Activated CD8-positive, alpha-beta memory T cell treated with anti-CD3 and anti-CD28 coated beads, Interleukin-2, amount 50 U/mL, for 24 hours (primary cell): Measurements from ENCODE around the gene ST8SIA3.
"Not testable (repeated sequence)": the region's sequence is repeated elsewhere in the genome, so short reads cannot be mapped to it uniquely, and the experiment has no call there.

ENCODE experiments used
- DNase-seq: peaks from one replicate; pipeline ENCODE4 v3.0.0-alpha.2; 2020; ENCODE audit errors: extremely low read depth

The ST8SIA3 gene

DNA sequence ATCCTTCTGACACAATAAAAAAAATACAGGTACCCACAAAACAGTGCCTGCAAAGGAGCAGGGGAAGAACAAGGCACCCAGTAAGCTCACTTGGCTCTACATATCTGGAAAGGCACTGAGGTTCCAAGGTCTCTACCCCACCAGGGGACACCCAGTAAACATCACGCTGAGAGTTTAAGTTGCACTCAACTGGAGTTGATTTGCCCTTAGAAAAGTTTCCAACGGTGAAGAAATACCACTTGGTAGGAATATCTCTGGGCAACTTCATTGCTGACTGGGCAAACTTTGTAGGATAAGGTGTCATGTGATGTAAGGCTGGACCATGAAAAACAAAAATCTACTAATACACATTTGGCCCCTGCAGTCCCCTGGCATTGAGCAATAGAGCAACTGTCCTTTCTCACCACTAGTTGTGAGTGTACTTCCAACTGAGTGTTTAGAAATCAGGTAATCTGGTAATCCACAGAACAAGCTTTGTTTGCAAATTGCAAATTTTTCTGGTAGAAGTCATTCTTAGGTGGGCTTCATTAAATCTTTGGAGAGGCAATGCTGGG is 14.2 kb downstream of the ST8SIA3 start:
- DNase-seq: no peak

DNA sequence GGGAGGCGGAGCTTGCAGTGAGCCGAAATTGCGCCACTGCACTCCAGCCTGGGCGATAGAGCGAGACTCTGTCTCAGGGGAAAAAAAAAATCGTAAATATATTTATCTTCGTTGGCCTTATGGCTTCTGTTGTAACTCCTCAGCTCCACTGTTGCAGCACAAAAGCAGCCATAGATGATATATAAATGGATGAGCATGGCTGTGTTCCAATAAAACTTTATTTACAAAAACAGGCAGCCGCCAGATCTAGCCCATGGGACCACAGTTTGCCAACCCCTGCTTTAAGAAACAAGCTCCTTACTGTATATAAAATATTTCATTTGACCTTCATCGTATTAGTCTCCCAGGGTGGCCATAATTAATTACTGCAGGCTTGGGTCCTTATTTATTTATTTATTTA is 20.1 kb downstream of the ST8SIA3 start:
- no peak for DNase-seq

DNA sequence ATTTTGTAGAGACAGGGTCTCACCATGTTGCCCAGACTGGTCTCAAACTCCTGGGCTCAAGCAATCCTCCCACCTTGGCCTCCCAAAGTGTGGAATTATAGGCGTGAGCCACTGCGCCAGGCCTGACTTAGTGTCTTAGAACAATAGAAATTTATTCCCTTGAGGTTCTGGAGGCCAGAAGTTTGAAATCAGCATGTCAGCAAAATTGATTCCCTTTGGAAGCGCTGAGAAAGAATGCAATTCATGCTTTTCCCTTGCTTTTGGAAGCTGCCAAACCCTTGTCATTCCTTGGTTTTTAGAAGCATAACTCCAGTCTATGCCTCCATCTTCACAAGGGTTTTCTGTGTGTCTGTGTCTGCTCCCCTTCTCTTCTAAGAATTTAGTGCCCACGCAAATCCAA is 20.7 kb downstream of the ST8SIA3 start:
- no peak for DNase-seq

DNA sequence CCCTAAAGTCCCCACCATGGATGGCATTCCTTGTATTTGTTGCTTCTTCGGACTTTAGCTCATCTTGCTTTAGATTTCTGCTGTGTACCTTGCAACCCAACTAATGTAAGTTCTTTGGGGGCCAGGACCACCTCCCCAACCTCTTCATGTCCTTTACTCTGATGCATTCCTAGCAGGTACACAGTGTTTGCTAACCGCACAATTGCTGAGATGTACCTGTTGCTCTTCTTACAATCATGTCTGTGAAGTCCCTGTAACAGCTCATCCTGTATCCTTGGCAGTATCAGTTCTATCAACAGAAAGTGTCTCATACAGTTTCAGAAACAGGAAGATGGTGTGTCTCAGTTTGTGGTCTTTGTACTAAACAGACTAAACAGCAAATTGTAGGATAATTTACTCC is 24.1 kb downstream of the ST8SIA3 start:
- DNase-seq: no peak

DNA sequence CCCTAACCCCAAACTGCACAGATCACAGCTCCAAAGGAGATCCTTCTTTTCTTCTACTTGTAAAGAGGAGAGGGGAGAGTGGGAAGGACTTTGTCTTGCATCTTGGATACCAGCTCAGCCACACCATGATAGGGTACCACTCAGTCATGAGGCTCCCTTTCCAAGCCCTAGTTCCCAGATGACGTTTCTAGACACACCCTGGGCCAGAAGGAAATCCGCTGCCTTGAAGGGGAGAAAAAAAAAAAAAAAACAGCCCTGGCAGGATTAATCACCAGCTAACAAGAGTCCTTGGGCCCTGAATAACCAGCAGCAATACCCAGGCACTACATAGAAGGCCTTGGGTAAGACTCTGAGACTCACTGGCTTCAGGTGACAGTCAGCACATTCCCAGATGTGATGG is 36.9 kb downstream of the ST8SIA3 start:
- DNase-seq: no peak

DNA sequence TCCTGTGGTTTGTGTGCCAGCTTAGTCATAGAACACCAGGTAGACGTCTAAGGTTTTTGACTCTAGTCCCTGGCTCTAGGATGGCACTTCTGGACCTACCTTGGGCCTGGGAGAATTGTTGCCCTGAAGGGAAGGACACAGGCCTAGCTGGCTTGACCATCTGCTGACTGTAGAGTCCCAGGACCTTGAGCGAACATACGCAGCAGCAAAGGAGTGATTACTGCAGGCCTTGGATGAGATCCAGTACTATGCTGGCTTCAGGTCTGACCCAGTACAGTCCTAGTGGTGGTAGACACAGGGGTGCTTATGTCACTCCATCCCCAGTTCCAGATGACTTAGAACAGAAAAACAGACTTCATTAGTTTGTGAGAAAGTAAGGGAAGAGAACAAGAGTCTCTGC is 37.7 kb downstream of the ST8SIA3 start:
- no peak for DNase-seq

DNA sequence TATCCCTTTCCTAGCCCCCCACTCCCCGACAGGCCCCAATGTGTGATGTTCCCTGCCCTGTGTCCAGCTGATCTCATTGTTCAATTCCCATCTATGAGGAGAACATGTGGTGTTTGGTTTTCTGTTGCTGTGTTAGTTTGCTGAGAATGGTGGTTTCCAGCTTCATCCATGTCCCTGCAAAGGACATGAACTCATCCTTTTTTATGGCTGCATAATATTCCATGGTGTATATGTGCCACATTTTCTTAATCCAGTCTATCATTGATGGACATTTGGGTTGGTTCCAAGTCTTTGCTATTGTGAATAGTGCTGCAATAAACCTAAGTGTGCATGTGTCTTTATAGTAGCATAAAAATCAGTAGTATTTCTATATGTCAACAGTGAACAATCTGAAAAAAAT is 42.4 kb downstream of the ST8SIA3 start:
- DNase-seq: not testable (repeated sequence)

DNA sequence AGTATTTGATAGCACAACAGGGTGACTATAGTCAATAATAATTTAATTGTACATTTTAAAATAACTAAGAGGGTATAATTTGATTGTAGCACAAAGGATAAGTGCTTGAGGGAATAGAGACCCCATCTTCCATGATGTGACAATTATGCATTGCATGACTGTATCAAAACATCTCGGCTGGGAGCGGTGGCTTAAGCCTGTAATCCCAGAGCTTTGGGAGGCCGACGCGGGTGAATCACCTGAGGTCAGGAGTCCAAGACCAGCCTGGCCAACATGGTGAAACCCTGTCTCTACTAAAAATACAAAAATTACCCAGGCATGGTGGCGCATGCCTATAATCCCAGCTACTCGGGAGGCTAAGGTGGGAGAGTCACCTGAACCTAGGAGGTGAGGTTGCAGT is 44.5 kb downstream of the ST8SIA3 start:
- DNase-seq: not testable (repeated sequence)

DNA sequence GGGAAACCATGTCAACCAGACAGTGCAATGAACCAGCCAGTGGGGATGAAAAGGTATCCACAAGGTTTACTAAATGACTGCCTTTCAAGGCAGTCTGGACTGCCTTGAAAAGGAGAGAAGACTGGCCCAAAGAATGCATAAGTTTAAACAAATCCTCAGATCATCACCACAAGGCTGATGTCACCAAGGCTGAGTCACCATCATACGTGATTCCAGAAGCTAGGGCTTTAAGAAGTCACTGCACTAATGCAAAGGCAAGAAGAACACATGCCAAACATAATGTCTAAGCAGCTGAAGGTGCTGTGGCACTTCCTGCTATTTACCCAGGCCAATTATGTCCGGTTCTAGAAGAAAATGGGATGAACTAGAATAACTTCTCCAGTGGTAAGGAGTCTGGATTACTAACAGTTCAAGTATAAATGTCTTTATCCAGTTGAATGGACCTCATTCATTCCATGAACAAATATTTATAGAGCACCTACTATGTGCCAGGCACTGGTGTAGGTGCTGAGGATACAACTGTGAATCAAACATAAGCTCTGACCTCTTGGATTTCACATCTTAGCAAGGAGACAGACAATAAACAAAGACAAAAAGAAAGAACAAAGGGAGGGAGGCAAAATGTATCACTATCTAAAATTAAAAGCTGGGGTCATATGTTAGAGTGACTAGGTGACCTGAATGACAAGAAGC is 45.2 kb downstream of the ST8SIA3 start:
- DNase-seq: no peak

DNA sequence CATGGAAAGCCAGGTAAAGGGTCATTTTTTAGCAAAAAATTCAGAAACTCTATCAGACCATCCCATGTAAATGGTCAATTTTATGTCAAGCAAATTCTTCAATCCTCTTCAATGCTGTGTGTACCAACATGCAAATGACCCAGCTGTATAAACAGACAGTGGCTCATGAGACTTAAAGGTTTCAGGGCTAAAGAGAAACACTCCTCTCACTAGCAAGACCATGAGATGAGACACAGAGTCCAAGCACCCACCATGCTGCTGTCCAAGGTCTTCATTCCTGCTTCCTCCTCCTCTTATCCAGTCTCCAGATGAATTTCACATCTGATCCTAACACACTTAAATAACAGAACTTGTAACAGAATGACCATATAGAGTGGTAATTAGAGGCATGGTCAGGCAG is 52.0 kb downstream of the ST8SIA3 start:
- DNase-seq: no peak

DNA sequence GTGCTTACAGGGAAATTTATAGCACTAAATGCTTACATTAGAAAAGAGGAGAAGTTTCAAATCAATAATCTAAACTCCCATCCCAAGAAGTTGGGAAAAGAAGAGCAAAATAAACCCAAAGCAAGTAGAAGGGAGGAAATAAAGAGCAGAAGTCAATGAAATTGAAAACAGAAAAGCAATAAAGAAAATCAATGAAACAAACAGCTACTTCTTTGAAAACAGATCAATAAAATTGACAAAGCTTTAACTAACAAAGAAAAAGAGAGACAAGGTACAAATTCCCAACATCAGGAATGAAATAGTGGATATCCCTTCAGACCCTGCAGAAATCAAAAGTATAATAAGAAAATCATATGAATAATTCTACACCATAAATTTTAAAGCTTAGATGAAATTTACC is 57.3 kb downstream of the ST8SIA3 start:
- no peak for DNase-seq

DNA sequence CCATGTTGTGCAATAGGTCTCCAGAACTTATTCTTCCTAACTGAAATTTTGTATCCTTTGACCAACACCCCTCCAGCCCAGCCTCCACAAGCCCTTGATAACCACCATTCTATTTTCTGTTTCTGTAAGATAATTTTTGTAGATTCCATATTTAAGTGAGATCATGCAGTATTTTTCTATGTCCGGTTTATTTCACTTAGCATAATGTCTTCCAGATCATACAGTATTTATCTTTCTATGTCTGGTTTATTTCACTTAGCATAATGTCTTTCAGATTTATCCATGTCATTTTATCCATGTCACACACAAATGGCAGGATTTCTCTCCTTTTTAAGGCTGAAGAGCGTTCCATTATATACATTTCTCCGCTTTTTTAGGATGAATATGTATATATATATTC is 58.4 kb downstream of the ST8SIA3 start:
- no peak for DNase-seq

DNA sequence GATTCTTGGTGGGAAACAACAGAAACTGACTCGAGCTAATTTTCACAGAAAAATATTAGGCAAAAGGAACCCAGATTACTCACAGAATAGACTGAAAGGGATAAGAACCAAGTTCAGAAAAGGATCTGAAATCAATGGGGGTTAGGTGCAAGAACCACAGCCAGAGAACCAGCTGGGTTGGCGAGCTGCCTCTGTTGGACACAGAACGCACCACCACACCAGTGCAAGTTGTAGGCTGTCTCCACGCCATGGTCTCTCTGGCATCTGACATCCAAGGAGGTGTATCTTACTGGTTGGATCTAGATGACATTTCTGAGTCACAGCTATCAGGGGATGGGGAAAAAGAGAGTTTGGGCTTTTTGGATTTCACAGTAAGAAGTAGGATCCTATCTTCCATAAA is 64.2 kb downstream of the ST8SIA3 start:
- no peak for DNase-seq
